T-helper 1 cell treated with Interleukin-12 subunit alpha and Interleukin-12 subunit beta and Interleukin-4 antibody, amounts not matched to agents 30 ng/mL and 1 ng/mL, for 36 hours (primary cell): ENCODE measurements around the gene NKAPL. TPM values are rescaled to one million over a fixed set of nuclear protein-coding genes. Genes with fewer than 3 reads are reported as not detected.

Experiments used
- intact Hi-C: fragments of 100-400 bp; cut with micrococcal nuclease; formaldehyde crosslinking; loops from one replicate; pipeline ENCODE4 v1.15.1; 2024
- total RNA-seq: library from RNA; stranded (reverse); gene quantifications from 2 replicates; pipeline ENCODE4 v1.2.3, GENCODE V29; 2022

The NKAPL gene
- total RNA-seq, 1 donor from 2014 or later: 0.17 TPM

DNA sequence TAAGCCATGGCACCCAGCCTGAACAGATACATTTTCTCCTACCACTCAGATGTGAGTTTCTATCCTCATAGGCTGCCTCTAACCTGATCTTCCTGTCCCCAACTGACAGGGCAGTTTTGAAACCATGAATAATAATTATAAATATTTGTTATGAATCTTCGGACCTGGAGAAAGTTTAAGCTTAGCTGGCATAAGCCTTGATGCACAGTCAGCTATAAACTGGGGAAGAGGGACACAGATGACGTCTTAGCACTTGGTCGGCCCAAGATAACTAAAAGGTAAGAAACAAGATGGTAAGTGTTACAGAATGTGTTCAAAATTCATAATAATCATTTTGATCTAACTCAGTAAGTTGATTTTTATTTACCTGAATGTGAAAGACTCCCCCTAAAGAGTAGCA lies 15.2 kb upstream of the NKAPL start:
- intact Hi-C loops: no loop called here

DNA sequence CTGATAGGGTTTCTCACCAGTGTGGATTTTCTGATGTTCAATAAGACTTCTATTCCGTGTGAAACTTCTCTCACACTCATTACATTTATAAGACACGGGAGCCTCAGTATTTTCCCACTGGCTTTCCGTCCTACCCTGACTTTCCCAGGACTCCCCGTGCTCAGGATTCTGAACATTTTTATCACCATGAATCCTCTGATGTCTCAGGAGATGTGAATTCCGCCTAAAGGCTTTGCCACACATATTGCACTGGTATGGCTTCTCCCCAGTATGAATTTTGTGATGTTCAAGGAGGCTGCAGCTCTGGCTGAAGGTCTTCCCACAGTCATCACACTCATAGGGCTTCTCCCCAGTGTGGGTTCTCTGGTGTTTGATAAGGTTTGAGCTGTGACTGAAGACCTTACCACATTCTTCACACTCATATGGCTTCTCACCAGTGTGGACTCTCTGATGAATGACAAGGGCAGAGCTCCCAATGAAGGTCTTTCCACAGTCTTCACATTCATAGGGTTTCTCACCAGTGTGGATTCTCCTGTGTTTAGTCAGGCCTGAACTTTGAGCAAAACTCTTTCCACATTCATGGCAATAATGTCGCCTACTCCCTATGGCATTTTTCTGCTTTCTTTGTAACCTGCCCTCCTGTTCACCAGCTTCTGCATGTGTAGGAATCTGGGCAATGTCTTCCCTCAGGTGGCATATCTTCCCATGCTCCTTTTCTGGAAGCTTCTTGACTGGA lies 13.7 kb upstream of the NKAPL start:
- intact Hi-C loops: no loop called here

DNA sequence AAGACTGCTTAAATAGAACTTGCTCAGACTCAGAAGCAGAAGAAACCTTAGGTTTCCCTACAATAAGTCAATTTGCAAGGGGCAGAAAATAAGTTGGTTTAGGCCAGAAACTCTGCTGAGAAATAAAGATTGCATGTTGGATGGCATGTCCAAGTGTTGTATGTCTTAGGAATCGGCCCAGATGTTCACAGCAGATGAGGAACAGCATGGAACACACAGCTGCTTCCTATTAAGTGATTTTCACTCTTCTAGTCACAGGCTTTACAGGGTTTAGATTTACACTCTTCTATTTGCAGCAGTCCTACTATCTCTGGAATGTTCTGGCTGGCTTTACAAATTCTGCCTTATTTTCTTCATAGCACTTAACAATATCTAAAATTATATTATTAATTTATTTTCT lies 10.2 kb upstream of the NKAPL start:
- intact Hi-C loops: no loop called here

DNA sequence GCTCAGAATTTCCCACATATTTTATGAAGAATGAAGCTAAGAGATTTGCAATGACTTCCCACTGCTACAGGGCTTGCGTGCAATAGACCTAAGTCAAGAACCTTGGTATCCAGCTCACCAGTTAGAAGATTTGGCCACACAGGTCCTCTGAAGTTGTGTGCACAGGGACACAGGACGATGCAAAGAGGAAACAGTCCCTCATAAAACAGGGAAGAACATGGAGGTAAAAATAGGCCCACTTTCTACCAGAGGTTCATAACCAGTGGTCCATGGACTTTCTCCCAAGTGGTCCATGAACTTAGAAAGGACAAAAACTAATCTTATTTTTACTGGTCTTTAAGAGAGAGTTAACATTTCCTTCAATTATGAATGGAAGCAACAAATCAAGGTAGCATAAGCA lies 8.3 kb upstream of the NKAPL start:
- intact Hi-C loops: loop anchor here (5.0 kb wide), 1 partner anchor 168 kb away; the partner anchor contains the start of gene ZNF165

DNA sequence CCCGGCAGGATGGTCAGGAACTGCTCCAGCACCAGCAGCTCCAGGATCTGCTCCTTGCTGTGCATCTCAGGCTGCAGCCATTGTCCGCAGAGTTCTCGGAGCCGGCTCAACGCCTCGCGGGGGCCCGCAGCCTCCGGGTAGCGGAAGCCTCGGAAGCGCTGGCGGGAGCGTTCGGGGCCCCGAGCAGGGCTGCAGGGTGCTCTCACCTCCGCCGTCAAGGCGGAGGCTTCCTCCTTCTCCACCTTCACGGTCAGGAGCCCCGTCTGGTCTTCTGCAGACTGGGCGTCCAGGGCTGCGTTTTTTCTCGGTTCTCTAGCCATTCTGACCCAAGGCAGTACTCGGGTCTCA lies 7.5 kb upstream of the NKAPL start:
- intact Hi-C loops: loop anchor here (1.0 to 5.0 kb wide), 12 partner anchors 16 to 863 kb away; partner anchors contain the start of genes PGBD1, ZKSCAN3, ZKSCAN8 and ZNF165

DNA sequence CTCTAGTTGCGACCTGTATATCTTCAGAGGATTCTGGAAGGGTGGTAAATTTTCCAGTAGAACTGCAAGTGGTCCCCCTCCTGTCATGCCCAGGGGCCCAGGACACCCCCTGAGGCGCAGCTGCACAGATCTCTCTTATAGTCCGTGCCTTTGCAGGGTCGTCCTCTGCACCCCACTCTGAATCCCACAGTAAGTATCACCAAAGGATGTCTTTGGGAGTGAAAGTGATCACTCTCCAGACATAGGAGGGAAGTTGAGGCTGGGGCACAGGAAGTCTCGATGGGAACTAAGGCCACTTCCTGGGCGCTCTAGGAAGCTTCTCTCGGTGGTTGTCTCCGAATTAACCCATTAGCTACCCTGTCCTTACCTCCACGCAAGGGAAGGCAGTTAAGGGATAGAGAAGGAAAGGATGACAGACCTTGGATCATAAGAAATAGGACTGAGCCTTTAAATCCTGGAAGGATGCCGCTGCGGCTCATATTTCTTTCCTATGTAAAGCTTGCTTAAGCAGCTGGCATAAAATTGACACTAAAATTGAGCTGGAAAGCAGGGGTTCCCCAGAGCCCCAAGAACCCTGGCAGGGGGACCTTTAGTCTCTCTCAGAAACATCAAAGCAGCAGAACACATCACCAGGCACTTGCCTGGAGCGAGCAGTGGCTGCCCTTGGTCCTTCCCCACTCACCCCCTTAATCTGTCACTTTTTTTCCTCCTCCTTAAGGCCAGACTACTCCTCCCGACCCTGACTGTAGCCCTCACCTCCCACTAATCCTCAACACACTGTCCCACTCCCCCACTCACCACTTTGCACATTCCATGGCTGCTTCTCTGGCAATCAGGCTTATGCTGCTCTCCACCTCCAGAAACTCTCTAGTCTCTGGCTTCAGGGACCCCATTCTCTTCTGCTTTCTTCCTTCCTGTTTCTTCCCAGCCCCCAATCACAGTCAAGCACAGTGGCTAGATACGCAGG lies 6.8 kb upstream of the NKAPL start, which contains the start of gene ZKSCAN4:
ZKSCAN4 (minus strand) TSS at position 261 of the 967 bp plus-strand sequence. CDS start 289 bp downstream, outside the sequence.
- intact Hi-C loops: loop anchor here (1.0 to 5.0 kb wide), 12 partner anchors 15 to 864 kb away; partner anchors contain the start of genes PGBD1, ZKSCAN3, ZKSCAN8 and ZNF165

DNA sequence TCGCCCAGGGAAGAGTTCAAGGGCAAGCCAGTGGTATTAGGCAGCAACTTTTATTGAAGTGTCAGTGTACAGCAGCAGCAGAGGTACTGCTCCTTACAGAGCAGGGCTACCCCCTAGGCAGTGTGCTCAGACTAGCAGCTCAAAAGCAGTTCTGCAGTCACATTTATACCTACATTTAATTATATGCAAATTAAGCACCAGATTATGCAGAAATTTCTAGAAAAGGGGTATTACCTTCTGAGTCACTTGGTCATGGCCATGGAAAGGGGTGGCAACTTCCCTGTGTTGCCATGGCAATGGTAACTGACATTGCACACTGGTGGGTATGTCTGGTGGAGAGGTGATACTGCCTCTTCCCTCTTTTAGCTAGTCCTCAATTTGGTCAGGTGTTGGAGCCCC lies 5.0 kb upstream of the NKAPL start:
- intact Hi-C loops: loop anchor here (5.0 kb wide), 1 partner anchor 172 kb away; the partner anchor contains the start of gene ZNF165

DNA sequence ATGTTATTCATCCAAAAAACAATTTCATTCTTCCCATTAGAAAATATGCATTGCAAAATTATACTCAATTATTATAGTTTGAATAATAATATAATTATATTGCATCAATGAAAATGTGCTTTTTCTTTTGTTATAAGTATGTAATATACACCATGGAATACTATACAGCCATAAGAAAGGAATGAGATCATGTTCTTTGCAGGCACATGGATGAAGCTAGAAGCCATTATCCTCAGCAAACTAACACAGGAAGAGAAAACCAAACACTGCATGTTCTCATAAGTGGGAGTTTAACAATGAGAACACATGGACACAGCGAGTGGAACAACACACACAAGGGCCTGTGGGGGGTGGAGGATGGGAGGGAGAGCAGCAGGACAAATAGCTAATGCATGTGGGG lies 2.1 kb upstream of the NKAPL start:
- intact Hi-C loops: no loop called here

DNA sequence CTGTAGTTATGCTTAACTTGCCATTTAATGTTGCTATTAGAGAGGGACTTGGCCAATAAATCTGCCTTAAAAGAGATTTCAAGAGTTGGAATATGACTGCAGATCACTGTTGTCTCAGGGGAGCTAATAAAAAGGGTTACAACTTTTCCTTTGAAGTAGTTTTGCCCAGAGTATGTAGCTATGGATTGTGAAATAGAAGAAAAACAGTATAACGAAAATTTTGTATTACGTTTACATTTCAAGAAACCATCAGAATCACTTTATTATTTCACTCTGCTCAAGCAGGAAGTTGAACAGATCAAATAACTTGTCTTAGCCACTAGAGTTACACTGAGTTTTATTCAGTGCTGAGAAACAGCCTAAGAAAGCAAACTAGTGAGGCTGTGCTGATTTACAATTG lies 4.8 kb downstream of the NKAPL start:
- intact Hi-C loops: no loop called here

DNA sequence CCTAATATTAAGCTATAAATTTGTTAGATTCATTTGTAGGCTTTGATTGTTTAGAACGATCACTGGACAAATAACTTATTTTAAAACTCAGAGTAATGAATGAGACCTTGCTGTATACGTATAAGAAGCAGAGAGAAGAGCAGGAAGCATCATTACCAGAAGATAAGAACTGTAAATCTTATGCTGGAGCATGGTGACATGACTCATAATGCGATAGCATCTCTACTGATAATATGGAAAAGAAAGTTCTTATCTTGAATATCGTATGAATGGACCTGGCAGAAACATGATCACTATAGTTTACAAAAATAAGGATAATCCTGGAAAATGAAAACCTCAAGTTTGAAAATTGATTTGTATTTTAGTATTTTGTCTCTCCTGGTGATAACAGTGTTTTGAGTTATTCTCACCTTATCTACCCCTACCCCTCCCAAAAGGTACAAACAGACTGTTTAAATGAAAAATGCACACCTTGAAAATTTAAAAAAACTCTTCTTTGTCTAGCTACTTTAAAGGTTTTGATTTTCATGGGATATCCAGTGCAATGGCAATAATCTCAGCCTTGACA lies 5.8 kb downstream of the NKAPL start:
- intact Hi-C loops: loop anchor here (5.0 kb wide), 2 partner anchors 177 to 363 kb away; partner anchors contain the start of gene ZSCAN23

DNA sequence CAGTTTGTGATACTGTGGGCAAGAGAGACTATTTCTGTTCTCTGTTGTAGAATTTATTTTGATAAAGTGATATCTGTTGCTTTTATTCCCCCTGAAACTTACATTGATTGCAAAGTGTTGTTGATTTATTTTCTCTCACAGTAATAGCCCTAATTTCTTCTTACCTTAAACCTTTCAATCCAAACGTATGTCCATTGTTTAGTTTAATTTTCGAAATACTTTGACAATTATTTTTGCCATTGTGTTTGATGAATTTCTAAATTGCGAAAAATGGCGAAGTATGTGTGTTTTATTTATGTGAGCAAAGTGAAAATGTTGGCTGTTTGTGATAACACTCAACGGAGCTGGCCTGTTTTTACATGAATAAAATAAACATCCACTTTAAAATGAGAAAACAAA lies 7.5 kb downstream of the NKAPL start:
- intact Hi-C loops: loop anchor here (2.0 to 5.0 kb wide), 3 partner anchors 176 to 618 kb away; partner anchors contain the start of gene ZSCAN23

DNA sequence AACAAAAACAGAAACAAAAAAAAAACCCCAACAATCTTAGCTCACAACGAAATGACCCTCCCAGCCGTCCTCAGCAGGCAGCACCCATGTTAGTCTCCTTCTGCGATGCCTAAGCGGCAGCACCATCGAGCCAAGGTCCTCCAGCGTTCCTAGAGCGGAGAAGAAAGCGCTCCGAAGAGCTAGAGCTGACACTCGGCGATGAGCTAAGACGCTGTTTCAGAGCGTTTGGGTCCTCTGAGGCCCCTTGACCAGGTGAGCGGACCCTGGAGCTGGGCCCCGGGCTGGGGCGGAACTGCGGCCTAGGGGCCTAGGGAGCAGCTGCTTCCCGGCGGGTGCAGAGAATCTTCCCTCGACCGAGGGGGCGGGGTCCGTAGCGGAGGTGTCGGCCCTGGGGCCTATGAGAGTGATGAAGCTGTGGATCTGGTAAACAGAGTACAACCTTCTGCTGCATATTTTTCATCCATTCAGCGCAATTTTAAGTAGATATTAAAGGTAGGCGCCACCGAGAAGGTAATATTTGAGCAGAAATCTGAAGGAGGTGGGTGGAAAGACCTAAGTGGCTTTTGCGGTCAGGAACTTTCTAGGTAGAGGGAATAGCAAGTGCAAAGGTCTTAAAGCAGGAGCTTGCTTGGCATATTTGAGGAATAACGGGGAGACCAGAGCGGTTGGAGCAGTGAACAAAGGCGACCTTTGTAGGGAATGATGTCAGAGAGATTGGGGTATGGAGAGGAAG lies 8.0 kb downstream of the NKAPL start, which contains the start of gene ZSCAN26:
ZSCAN26 (plus strand) TSS at position 182 of the 733 bp plus-strand sequence. CDS start 4,777 bp downstream, outside the sequence.
- intact Hi-C loops: loop anchor here (1.0 to 5.0 kb wide), 14 partner anchors 14 to 795 kb away; partner anchors contain the start of genes PGBD1, ZKSCAN3, ZKSCAN4 and ZNF165

DNA sequence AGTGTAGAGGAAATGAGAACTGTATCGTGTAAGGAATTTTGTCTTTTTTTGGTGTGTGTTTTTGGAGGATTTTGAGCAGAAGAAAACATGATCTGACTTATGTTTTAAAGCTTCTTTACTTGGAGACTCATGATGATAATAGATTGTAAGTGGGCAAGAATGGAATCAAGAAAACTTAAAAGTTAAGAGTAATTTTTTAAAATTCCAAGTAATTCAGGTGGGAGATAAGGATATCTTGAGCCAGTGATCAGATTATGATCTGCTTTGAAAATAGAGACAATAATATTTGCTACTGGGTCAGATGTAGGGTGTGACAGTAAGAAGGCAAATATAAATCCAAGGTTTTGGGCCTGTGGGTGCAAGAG lies 8.6 kb downstream of the NKAPL start:
- intact Hi-C loops: loop anchor here (1.0 to 5.0 kb wide), 14 partner anchors 14 to 795 kb away; partner anchors contain the start of genes PGBD1, ZKSCAN3, ZKSCAN4 and ZNF165

DNA sequence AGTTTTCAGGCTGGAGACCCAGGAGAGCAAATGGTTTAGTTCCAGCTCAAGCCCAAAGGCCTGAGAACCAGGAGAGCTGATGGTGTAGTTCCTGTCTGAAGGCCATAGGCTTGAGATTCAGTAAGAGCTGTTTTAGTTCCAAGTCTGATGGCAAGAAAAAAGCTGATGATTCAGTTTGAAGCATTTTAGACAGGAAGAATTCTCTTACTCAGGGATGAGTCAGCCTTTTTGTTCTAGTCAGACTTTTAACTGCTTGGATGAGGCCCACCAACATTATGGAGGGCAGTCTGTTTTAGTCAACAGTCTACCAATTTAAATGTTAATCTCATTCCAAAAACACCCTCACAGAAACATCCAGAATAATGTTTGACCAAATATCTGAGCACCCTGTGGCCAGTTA lies 10.4 kb downstream of the NKAPL start:
- intact Hi-C loops: loop anchor here (5.0 kb wide), 2 partner anchors 173 to 367 kb away; partner anchors contain the start of gene ZSCAN23

DNA sequence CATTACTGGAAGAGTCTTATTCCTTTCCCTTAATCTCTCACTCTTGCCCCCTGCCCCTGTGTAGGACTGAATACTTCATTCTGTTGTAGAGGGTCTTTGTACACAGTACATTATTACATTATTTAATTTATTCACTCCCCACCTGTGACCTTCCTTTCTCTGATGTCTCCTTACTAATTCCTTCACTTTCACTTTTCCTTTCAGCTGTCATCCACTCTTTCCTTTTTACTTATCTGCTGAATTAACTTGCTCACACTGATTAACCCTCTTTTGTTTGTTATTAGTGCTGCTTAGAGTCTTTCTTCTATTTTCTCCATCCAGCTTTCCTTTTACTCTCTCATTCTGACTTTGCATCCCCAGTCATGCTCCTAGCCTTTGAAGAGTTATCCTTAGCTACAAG lies 15.8 kb downstream of the NKAPL start:
- intact Hi-C loops: no loop called here

DNA sequence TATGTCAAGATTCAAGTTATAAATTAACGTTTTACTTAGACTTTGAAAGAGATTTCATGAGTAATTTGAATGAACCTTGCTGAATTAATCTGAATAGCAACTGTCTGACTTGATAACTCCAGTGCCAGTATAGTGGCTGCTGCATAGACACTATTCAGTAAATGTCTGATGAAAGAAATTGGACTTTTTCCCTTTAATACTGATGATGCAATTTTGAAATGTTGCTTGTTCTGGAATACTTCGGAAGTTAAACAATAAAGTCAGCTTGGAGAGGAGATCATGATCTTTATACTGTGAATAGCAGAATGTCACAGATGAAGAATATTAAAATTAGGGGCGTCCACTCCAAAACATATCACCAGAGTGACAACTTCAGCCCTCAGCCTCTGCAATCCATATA lies 18.6 kb downstream of the NKAPL start:
- intact Hi-C loops: no loop called here

DNA sequence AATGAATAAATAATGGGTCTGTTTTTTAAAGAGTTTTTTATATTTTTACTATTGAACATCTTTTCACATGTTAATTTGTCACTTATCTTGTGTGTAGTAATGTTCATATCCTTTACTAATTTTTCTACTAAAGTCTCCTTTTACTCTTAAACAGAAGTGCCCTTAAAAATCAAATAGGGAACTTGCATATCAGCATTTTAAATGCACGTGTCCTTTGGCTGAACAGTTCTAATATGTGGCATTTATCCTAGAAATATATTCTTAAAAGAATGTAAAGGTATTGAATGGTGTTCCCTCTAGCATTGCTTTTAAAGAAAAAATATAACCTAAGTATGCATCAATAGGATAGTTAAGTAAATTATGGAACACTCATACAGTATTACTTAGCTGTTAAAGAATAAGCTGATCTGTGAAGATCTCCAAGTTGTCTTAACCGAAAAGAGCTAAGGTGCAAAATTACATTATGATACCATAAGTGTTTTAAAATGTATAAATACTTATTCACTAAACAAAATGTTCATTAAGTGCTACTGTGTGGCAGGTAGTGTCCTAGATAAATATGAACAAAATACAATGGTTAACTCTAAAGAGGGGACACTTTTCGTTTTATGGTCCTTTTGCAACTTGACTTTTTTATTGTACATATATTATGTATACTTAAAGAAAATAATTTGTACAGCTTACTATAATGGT lies 21.6 kb downstream of the NKAPL start:
- intact Hi-C loops: loop anchor here (1.0 kb wide), 3 partner anchors 13 to 55 kb away; partner anchors contain the start of genes ZKSCAN4 and ZSCAN26

DNA sequence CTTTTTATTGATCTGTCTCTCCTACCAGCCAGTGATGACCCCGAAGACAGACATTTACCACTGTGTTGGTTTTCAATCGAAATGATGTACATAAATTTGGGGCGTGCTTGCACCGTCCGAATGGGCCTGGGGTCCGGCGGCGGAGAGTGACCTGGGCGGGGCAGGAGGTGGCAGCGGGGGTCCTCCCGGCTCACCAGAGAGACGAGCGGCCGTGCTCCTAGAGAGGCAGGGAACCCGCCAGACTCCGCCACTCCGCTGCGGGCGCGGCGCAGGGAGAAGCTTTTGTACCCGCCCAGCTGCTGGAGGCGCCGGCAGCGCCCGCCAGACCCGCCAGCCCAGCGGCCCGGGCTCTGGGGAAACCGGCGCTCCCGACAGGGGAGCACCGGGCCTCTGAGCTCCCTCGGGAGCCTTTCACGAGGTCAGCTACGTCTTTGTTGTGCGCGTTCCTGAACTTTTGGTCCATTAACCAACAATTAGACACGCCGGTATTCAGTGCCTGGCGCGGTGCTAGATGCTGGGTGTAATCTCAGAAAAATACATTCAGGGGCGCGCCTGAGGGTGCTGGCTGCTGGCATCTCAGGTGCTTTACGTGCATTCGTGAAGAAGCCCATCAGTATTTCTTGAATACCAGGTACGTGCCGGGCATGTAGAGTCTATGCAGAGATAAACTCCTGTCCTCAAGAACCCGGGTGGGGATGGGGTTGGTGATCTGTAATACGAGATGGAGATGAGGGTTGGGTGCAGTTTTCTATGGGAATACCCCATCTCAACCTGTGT lies 22.4 kb downstream of the NKAPL start, which contains the start of gene PGBD1:
PGBD1 (plus strand) TSS at position 285 of the 777 bp plus-strand sequence. CDS start 2,242 bp downstream, outside the sequence.
- intact Hi-C loops: loop anchor here (1.0 kb wide), 3 partner anchors 14 to 54 kb away; partner anchors contain the start of genes ZKSCAN4 and ZSCAN26

DNA sequence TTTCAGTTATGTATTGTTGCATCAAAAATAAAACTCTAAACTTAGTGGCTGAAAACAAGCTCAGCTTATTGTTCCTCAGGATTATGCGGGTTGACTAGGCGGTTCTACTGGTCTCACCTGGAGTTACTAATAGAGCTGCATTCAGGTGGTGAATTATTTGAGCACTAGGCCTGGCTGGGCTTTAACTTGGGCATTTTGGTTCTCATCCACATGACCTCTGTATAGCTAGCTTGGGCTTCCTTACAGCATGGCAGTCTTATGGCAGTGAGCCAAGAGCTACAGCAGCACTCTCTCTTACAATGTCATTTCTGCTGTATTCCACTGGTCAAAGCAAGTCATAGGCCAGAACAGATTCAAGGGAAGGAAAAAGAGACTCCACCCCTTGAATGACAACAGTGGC lies 23.8 kb downstream of the NKAPL start:
- intact Hi-C loops: no loop called here
